HepG2 (cell line): ENCODE results near the gene SIGLEC14. TPM values are rescaled to one million over a fixed set of nuclear protein-coding genes. Genes with fewer than 3 reads are reported as not detected.

Source experiments
- ATAC-seq: fragments of 200-7000 bp; cut with Tn5 transposase; 3 replicates; pipeline ENCODE4 v1.9.1; 2020; ENCODE audit warnings: mild to moderate bottlenecking, moderate library complexity
- BruUV-seq: library from RNA; stranded (reverse); fragments of 400-500 nt; replicated peaks from 2 replicates; lab custom pipeline; 2021; lab: Mats Ljungman, UMichigan
- CTCF ChIA-PET: fragments of 300-600 bp; formaldehyde crosslinking; extraction: SDS; loops from one replicate; lab custom pipeline; 2021; ENCODE audit warnings: low total read pairs, inconsistent platforms, low intra/inter-chr PET ratio; lab: Yijun Ruan, JAX
- POLR2A ChIA-PET: fragments of 350-600 bp; sonication (Branson Sonifier 250); formaldehyde crosslinking; loops from one replicate; lab custom pipeline; 2020; ENCODE audit warnings: antibody characterized with exemption, inconsistent platforms; lab: Yijun Ruan, JAX
- DNase-seq: peaks from one replicate; pipeline ENCODE4 v3.0.0-alpha.2; 2015; ENCODE audit warnings: low spot score
- FAIRE-seq: peaks from 3 replicates; lab custom pipeline; 2011; peaks lifted over from hg19 to GRCh38; lab: Jason Lieb, UNC
- H2AFZ ChIP-seq: one replicate; pipeline ENCODE4 v1.6.1; 2011; ENCODE audit warnings: low read length, inconsistent platforms
- H3K27ac ChIP-seq: fragments of 300-600 bp; 3 replicates; pipeline ENCODE4 v1.8.0; 2011; ENCODE audit warnings: mixed run types, mild to moderate bottlenecking, mixed read lengths, low read length, inconsistent platforms; ENCODE audit not compliant: insufficient read depth; ENCODE audit errors: extremely low read length
- H3K27me3 ChIP-seq, 2 experiments: fragments of 200-600 bp in 1 of 2; 2 replicates in 1 of 2; 3 replicates in 1 of 2; pipeline versions ENCODE4 v1.6.0 to v1.8.0; 2011; ENCODE audit warnings: low read length in 2 of 2, mild to moderate bottlenecking in 2 of 2, moderate library complexity in 2 of 2, inconsistent platforms in 1 of 2; ENCODE audit not compliant: insufficient read depth in 2 of 2, control insufficient read depth in 1 of 2
- H3K36me3 ChIP-seq, 2 experiments: fragments of 200-600 bp in 1 of 2; replicated peaks in 1 of 2; 2 replicates in 1 of 2; 3 replicates in 1 of 2; pipeline versions ENCODE4 v1.5.1 to v1.8.0; 2011; ENCODE audit warnings: low read length in 2 of 2, inconsistent platforms in 1 of 2; ENCODE audit not compliant: insufficient read depth in 2 of 2, control insufficient read depth in 1 of 2
- H3K4me1 ChIP-seq: 2 replicates; pipeline ENCODE4 v1.5.1; 2012; ENCODE audit warnings: low read length, inconsistent platforms; ENCODE audit not compliant: insufficient read depth
- H3K4me2 ChIP-seq: 2 replicates; pipeline ENCODE4 v1.6.0; 2011; ENCODE audit warnings: low read depth, low read length, inconsistent platforms
- H3K4me3 ChIP-seq, 3 experiments: fragments of 200-600 bp in 1 of 3; sonication (generic), shearing (Covaris generic) in 1 of 3; replicated peaks in 1 of 3; 2 replicates each; pipeline ENCODE4 v1.5.1; 2011 to 2016; ENCODE audit warnings: low read length in 3 of 3, inconsistent platforms in 2 of 3, low read depth in 2 of 3, mild to moderate bottlenecking in 2 of 3, control low read depth in 1 of 3, mixed read lengths in 1 of 3; ENCODE audit not compliant: insufficient read depth in 1 of 3
- H3K79me2 ChIP-seq: one replicate; pipeline ENCODE4 v1.6.1; 2011; ENCODE audit warnings: low read length, inconsistent platforms; ENCODE audit not compliant: insufficient read depth
- H3K9ac ChIP-seq: 2 replicates; pipeline ENCODE4 v1.6.0; 2011; ENCODE audit warnings: mild to moderate bottlenecking, low read depth, low read length, inconsistent platforms; ENCODE audit not compliant: insufficient read depth
- H3K9me3 ChIP-seq: 2 replicates; pipeline ENCODE4 v1.5.1; 2012; ENCODE audit warnings: mild to moderate bottlenecking, low read length
- H4K20me1 ChIP-seq: 2 replicates; pipeline ENCODE4 v1.6.0; 2011; ENCODE audit warnings: inconsistent platforms, mild to moderate bottlenecking, low read length, moderate library complexity; ENCODE audit not compliant: insufficient read depth
- BRF2 ChIP-seq: sonication (generic); formaldehyde crosslinking; IDR thresholded peaks from 2 replicates; pipeline ENCODE4 v1.8.1; 2022; ENCODE audit warnings: mild to moderate bottlenecking, missing genetic modification reagents
- DNMT3B ChIP-seq: conservative IDR thresholded peaks from 2 replicates; pipeline ENCODE4 v1.6.1; 2016; ENCODE audit warnings: missing biosample characterization, control low read depth
- JDP2 ChIP-seq: sonication (generic); formaldehyde crosslinking; IDR thresholded peaks from 2 replicates; pipeline ENCODE4 v1.8.1; 2022; ENCODE audit warnings: missing genetic modification reagents, borderline replicate concordance
- MYNN ChIP-seq: sonication (generic); formaldehyde crosslinking; IDR thresholded peaks from 2 replicates; pipeline ENCODE4 v1.4.0; 2020; ENCODE audit warnings: mild to moderate bottlenecking, low read depth, missing genetic modification reagents
- REST ChIP-seq, 2 experiments: IDR thresholded peaks; 2 replicates each; pipeline ENCODE4 v1.6.1; 2011 to 2012; ENCODE audit warnings: low read length in 2 of 2, borderline replicate concordance in 1 of 2, low read depth in 1 of 2, mild to moderate bottlenecking in 1 of 2, moderate library complexity in 1 of 2
- ZBTB7A ChIP-seq: sonication (generic); formaldehyde crosslinking; IDR thresholded peaks from 2 replicates; pipeline ENCODE4 v1.8.0; 2022; ENCODE audit warnings: mild to moderate bottlenecking, missing genetic modification reagents
- ZKSCAN1 ChIP-seq: fragments of 150-350 bp; IDR thresholded peaks from 2 replicates; pipeline ENCODE4 v1.6.1; 2014; ENCODE audit warnings: low read length
- ZNF263 ChIP-seq: sonication (generic); formaldehyde crosslinking; IDR thresholded peaks from 2 replicates; pipeline ENCODE4 v1.4.0; 2020; ENCODE audit warnings: missing genetic modification reagents
- ZNF737 ChIP-seq: sonication (generic); formaldehyde crosslinking; IDR thresholded peaks from 2 replicates; pipeline ENCODE4 v1.5.0; 2020; ENCODE audit warnings: missing genetic modification reagents, mild to moderate bottlenecking, borderline replicate concordance
- ZNF770 ChIP-seq: sonication (generic); formaldehyde crosslinking; IDR thresholded peaks from 2 replicates; pipeline ENCODE4 v1.5.0; 2020; ENCODE audit warnings: mild to moderate bottlenecking, missing genetic modification reagents
- ZNF782 ChIP-seq: sonication (generic); formaldehyde crosslinking; IDR thresholded peaks from 2 replicates; pipeline ENCODE4 v1.4.0; 2020; ENCODE audit warnings: missing genetic modification reagents, mild to moderate bottlenecking, borderline replicate concordance
- WGBS: methylation state at CpG from one replicate; pipeline ENCODE4 v1.1.6; 2017; ENCODE audit warnings: low lambda C conversion rate; 5-methylcytosine and 5-hydroxymethylcytosine counted together
- in situ Hi-C: cut with HindIII; loops from 2 replicates; pipeline ENCODE4 v1.10.0; 2017; ENCODE audit warnings: low pct_unique_long_range_greater_than_20kb; ENCODE audit not compliant: extremely low pct_ligation_motif_present
- intact Hi-C: fragments of 100-400 bp; cut with micrococcal nuclease; formaldehyde crosslinking; loops from one replicate; pipeline ENCODE4 v1.10.0; 2022; ENCODE audit not compliant: unreplicated experiment
- polyA plus RNA-seq, 8 experiments: library from polyadenylated mRNA; depleted of rRNA in 3 of 8; stranded (reverse) in 7 of 8; unstranded in 1 of 8; fragments of >200 nt; fragmentation: Illumina TruSeq in 4 of 8; extraction: Trizol in 4 of 8; gene quantifications; 2 replicates each; pipeline versions ENCODE4 v1.2.1 to v1.2.3, GENCODE V29; 2011 to 2016; ENCODE audit warnings: low read depth in 4 of 8, missing spikeins in 1 of 8, mixed read lengths in 1 of 8; ENCODE audit not compliant: insufficient read depth in 1 of 8
- total RNA-seq, 5 experiments: library from RNA; depleted of rRNA; stranded (reverse); fragments of >200 nt; fragmentation: Illumina TruSeq; extraction: Trizol; gene quantifications; 2 replicates each; pipeline ENCODE4 v1.2.3, GENCODE V29; 2016; ENCODE audit warnings: low read depth in 1 of 5
- TF ChIP-seq, protein P1 (sequence below): sonication (generic); formaldehyde crosslinking; IDR thresholded peaks from 2 replicates; pipeline ENCODE4 v1.4.0; 2020; ENCODE audit warnings: low read depth, missing genetic modification reagents
- TF ChIP-seq, protein P2 (sequence below): sonication (generic); formaldehyde crosslinking; IDR thresholded peaks from 2 replicates; pipeline ENCODE4 v1.4.0; 2020; ENCODE audit warnings: missing genetic modification reagents

The SIGLEC14 gene
- total and polyA plus RNA-seq, 2 of the 13 experiments (the other 11 are each of a cell fraction or from before 2014, with no cell fraction given) = 0.05 to 0.09 TPM

DNA sequence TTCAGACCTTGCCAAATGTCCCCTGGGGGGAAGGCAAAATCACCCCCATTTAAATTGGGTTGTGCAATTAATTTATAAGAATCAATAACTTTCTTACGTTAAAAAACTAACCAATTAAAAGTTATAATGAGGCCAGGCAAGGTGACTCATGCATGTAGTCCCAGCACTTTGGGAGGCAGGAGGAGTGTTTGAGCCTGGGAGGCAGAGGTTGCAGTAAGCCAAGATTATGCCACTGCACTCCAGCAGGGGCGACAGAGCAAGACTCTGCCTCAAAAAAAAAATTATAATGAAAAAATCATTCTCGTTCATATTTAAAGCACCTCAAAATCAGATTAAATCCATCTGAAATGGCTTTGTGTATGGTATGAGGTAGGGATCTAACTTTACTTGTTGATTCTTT is 18.4 kb upstream of the SIGLEC14 start:
- Histone ChIP-seq H3K9me3 (no peaks in the 10 kb centered on the region), H3K79me2 (no peaks in the 10 kb centered on the region), H3K27ac (no peak overlapping the region), H2AFZ (no peak overlapping the region), H3K9ac (no peak overlapping the region), H3K4me1 (no peaks in the 10 kb centered on the region), H3K27me3 (no peaks in the 10 kb centered on the region), H4K20me1 (no peaks in the 10 kb centered on the region), H3K36me3 (no peaks in the 10 kb centered on the region), H3K4me3 (no peak overlapping the region), H3K4me2 (no peak overlapping the region)
- DNase-seq = no peak
- intact Hi-C loops (no loop called here), in situ Hi-C loops (no loop called here)
- BruUV-seq = no TSS peak
- CTCF ChIA-PET = no interaction called here
- POLR2A ChIA-PET = no interaction called here
- 14% methylated on average over 3 of the region's 3 CpGs for WGBS
- no peak for FAIRE-seq
- no peak for ATAC-seq
- TF ChIP-seq ZNF782 (CRISPR knock-in tag) (no peak), REST (IDR thresholded peaks at IDR 0.05; ENCODE audit: borderline replicate concordance in 1 of 2, low read depth in 1 of 2, low read length in 2 of 2) (no peak), ZNF737 (CRISPR knock-in tag) (no peak), ZBTB7A (CRISPR knock-in tag) (no peak), MYNN (CRISPR knock-in tag) (no peak), JDP2 (no peak), BRF2 (CRISPR knock-in tag) (no peak), DNMT3B (CRISPR knock-in tag) (no peak), ZKSCAN1 (no peak), ZNF263 (no peak), ZNF770 (no peak)
- TF ChIP-seq, protein P1, sequence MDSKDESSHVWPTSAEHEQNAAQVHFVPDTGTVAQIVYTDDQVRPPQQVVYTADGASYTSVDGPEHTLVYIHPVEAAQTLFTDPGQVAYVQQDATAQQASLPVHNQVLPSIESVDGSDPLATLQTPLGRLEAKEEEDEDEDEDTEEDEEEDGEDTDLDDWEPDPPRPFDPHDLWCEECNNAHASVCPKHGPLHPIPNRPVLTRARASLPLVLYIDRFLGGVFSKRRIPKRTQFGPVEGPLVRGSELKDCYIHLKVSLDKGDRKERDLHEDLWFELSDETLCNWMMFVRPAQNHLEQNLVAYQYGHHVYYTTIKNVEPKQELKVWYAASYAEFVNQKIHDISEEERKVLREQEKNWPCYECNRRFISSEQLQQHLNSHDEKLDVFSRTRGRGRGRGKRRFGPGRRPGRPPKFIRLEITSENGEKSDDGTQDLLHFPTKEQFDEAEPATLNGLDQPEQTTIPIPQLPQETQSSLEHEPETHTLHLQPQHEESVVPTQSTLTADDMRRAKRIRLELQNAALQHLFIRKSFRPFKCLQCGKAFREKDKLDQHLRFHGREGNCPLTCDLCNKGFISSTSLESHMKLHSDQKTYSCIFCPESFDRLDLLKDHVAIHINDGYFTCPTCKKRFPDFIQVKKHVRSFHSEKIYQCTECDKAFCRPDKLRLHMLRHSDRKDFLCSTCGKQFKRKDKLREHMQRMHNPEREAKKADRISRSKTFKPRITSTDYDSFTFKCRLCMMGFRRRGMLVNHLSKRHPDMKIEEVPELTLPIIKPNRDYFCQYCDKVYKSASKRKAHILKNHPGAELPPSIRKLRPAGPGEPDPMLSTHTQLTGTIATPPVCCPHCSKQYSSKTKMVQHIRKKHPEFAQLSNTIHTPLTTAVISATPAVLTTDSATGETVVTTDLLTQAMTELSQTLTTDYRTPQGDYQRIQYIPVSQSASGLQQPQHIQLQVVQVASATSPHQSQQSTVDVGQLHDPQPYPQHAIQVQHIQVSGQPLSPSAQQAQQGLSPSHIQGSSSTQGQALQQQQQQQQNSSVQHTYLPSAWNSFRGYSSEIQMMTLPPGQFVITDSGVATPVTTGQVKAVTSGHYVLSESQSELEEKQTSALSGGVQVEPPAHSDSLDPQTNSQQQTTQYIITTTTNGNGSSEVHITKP (CRISPR knock-in tag) = no peak
- TF ChIP-seq, protein P2, sequence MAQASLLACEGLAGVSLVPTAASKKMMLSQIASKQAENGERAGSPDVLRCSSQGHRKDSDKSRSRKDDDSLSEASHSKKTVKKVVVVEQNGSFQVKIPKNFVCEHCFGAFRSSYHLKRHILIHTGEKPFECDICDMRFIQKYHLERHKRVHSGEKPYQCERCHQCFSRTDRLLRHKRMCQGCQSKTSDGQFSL (CRISPR knock-in tag) = no peak
